ENCODE data around the gene OBSCN.

The OBSCN gene, protein sequence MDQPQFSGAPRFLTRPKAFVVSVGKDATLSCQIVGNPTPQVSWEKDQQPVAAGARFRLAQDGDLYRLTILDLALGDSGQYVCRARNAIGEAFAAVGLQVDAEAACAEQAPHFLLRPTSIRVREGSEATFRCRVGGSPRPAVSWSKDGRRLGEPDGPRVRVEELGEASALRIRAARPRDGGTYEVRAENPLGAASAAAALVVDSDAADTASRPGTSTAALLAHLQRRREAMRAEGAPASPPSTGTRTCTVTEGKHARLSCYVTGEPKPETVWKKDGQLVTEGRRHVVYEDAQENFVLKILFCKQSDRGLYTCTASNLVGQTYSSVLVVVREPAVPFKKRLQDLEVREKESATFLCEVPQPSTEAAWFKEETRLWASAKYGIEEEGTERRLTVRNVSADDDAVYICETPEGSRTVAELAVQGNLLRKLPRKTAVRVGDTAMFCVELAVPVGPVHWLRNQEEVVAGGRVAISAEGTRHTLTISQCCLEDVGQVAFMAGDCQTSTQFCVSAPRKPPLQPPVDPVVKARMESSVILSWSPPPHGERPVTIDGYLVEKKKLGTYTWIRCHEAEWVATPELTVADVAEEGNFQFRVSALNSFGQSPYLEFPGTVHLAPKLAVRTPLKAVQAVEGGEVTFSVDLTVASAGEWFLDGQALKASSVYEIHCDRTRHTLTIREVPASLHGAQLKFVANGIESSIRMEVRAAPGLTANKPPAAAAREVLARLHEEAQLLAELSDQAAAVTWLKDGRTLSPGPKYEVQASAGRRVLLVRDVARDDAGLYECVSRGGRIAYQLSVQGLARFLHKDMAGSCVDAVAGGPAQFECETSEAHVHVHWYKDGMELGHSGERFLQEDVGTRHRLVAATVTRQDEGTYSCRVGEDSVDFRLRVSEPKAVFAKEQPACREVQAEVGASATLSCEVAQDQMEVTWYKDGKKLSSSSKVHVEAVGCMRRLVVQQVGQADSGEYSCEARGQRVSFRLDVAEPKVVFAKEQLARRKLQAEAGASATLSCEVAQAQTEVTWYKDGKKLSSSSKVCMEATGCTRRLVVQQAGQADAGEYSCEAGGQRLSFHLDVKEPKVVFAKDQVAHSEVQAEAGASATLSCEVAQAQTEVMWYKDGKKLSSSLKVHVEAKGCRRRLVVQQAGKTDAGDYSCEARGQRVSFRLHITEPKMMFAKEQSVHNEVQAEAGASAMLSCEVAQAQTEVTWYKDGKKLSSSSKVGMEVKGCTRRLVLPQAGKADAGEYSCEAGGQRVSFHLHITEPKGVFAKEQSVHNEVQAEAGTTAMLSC (N-terminal part only)

DNA sequence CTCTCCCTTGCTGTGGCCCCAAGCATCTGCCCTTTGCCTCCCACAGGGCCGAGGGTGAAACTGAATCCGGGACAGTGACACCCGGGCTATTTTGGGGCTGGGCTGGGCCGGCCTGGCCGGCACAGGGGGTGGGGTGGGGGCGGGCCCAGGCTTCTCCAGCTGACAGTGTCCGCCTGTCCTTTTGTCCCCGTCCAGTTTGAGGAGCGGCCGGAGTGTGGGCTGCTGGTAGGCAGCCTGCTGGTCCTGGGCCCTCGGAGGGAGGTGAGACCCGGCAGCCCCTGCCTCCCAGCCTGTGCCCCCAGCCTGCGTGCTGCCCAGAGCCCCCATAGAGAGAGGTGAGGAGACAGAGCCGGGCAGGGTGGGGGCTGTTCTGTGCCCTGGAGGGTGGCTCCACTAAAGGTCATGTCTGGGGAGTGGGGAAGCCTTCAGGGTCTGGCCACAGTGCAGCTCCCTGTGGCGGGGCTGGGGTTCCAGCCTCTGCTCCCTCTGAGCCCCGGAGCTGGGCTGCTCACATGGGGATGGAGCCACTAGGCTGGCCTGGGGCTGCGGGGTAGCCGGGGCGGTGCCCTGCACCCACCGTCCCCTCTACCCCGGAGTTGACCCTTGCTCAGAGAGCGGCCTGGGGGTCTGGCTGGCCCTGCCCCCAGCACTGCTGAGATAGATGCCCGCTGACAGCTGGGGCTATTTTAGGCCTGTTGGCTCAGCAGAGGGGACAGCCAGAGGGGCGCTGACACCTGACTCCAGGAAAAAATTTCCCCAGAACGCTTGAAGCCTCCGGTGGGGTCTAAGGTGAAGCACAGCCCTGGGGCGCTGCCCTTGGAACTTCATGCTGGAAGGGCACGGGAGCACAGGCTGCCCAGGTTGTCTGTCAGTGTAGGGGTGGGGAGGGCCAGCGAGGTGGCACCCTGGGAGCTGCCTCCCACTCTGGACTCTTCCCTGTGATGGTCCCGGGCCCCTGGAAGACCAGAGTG lies at the start of gene OBSCN:
TSS of gene OBSCN (plus strand) at position 194 of the 971 bp plus-strand sequence. CDS start 3,740 bp downstream, outside the sequence.
- no peak for DNase-seq (ENCODE audit: low read depth)

DNA sequence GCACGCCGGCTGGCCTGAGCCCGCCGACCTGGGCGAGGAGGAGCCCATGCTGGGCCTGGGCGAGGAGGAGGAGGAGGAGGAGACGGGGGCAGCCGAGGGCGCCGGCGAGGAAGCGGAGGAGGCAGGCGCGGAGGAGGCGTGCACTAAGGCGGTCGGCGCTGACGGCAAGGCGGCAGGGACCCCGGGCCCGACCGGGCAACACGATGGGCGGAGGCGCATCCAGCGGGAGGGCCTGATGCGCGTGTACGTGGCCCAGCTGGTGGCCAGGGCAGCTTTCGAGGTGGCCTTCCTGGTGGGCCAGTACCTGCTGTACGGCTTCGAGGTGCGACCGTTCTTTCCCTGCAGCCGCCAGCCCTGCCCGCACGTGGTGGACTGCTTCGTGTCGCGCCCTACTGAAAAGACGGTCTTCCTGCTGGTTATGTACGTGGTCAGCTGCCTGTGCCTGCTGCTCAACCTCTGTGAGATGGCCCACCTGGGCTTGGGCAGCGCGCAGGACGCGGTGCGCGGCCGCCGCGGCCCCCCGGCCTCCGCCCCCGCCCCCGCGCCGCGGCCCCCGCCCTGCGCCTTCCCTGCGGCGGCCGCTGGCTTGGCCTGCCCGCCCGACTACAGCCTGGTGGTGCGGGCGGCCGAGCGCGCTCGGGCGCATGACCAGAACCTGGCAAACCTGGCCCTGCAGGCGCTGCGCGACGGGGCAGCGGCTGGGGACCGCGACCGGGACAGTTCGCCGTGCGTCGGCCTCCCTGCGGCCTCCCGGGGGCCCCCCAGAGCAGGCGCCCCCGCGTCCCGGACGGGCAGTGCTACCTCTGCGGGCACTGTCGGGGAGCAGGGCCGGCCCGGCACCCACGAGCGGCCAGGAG lies 49.5 kb upstream of the OBSCN start:
- no peak for DNase-seq (ENCODE audit: low read depth)

DNA sequence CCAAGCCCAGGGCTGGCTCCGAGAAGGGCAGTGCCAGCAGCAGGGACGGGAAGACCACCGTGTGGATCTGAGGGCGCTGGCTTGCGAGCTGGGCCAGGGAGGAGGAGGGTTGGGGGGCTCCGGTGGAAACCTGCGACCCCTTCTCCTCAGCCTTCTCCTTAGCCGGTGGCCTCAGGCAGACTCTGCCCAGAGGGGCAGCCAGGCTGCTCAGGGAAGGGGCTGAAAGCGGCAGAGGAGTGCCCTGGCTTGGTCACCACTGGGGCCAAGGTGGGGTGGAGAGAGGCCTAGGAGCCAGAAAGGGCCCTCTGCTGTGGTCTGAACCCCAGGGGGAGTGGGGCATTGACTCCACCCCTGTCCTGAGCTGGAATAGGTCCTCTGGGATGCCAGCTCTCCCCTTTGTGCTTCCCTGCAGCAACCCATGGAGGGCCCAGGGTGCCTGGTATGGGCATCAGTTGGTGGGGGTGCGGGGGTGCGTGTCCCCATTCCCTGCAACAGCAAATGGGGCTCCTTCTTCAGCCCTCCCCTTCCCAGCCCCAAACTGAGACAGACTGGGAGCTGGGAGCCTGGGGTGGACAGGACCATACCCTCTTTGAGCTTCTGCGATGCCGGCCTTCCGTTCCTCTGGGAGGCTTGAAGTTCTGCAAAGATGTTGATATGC lies 48.7 kb upstream of the OBSCN start:
- DNase-seq (ENCODE audit: low read depth), result no peak

DNA sequence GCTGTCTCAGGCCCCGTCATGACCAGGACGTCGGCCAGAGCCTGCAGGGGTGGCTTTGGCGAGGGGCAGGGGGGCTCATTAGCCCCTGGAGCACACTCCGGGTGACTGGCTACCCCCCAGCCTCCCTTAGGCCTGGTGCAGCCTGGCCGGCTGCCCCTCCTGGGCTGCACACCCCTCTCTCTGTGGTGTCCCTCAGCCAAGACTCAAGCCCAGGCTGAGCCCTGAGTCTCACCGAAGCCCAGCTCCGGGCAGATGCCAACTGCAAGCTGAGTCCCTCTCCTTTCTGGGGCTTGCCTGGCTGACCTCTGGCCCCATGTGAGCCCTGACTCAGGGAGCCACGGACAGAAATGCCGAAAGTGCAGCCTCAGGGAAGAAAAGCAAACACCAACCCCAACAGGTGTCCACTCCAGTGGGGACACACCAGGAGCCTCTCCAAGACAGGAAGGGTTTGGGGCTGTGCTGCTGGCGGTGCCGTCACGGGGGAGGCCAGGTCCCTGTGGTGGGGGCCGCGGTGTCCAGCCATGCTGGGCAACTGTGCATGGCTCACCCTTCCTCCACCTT lies 47.6 kb upstream of the OBSCN start:
- DNase-seq (ENCODE audit: low read depth), result no peak

DNA sequence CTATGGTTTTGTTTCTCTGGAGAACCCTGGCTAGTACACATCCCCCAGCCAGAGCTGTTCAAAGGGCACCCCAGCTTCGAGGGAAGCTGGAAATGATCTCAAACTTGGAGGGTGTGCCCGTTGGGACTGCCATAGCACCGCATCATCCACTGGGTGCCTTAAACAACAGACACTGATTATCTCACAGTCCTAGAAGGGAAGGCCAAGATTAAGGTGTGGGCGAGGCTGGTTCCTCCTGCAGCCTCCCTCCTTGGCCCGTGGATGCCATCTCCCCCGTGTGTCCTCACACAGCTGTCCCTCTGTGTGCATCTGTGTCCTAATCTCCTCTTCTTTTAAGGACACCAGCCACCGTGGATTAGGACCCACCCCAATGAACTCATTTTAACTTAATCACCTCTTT lies 46.5 kb upstream of the OBSCN start:
- no peak for DNase-seq (ENCODE audit: low read depth)

DNA sequence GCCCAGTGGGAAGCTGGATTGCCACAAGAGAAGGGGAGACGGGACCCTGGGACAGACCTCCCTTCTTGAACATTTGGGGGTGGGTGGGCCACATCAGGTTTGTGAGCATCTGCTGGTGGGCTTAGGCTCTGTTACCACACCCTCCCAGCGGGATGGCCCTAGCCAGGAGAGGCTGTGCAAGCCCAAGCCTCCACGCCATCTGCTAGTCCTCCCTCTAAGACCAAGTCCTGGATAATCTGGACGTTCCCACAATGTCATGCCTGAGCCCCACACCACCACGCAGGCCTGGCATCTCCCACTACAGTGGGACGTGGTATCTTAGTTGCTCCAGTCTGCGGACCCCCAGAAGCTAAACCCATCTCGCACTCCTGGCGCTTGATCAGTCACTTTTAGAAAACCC lies 46.0 kb upstream of the OBSCN start:
- DNase-seq (ENCODE audit: low read depth), result no peak

DNA sequence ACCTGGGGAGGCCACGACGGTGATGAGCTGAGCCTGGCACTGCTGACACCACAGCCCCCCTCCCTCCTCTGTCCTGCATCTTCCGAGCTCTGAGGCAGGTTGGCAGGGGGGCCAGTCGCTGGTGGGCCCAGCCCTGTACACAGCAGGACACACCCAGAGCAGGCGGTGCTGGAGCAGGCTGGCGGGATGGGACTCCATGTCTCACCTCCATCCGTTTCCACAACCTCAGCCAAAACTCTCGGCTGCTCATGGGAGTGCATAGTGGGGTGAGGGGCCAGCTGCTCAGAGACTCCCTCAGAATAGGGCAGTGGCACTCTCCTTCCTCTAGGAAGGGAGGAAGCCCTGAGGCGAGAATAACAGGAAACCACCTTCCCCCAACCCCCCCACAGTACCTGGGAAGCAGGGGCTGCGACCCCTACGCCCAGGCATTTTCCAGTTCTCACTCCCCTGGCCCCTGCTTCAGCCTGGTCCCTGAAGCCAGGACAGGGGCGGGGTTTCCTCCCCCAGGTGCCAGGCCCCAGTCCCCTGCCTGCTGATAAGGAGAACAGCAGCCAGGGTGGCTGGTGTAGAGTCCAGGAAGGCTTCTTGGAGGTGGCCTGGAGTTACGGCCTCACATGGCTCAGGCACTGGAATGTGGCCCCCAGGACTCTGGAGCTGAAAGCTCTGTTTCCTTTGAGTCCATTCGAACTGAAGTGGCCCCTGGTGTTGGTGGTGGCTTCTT lies 45.4 kb upstream of the OBSCN start:
- DNase-seq (ENCODE audit: low read depth), result no peak

DNA sequence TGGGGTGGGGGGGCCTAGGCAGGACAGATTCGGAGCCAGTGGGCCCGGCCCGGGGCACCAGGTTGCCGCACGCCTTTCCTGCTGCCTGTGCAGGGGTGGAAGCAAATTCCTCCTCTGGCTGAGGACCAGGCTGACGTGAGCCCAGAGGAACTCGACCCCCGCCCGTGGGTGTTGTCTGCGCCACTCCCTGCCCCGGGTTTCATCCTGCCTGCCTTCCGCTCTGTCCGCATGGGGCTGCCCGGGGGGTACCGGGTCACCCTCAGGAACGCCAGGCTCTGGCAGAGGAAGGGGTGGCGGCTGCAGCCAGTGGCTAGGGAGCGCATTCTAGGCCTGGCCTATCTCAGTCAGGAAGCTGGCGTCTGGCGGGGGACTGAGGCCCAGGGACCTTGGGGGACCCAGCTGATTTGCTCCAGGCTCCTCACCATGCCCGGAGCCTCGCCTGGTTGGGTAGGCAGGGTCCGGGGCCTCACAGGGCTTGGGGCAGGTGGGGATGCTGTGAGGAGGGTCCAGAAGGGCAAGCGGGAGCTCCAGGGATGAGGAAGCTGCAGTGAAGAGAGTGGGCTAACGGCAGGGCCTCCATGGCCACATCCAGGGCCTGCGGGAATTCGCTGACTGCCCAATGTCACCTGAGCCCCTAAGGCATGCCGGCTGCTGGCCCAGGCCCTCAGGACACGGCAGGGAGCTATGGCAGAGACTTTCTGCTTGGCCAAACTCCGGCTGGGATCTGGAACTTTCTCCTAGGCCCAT lies 44.7 kb upstream of the OBSCN start:
- no peak for DNase-seq (ENCODE audit: low read depth)

DNA sequence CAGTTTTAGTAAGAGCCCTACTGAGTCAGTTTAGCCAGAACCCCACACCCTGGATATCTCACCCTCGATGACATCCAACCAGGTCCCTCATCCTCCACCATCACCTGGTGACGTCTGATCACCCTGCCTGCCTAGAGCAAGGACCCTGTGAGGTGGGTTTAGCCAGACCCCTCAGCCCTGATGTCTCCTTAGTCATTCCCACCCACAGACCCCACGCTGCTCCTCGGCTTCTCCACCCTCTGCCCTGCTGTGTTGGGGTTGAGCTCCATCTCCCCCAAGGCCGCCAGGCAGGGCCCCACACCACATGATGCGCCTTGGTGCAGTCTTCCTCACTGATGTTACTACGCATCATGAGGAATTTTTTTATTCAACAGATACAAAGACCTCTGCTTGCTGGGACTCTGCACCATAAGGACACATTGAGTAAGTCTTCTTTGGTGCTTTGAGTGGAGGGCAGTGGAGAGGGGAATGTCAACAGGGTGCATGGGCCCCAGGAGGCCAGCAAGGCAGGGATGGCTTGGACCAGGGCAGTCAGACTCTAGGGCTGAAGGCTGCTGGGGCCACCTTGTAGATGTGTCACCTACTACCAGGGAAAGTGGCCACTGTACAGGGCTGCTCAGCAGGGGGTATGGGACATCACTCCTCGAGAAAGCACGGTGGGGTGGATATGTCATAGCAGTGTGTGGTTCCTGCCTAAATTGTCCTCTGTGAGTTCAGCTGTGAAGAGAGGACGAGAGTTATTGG lies 43.9 kb upstream of the OBSCN start:
- no peak for DNase-seq (ENCODE audit: low read depth)

DNA sequence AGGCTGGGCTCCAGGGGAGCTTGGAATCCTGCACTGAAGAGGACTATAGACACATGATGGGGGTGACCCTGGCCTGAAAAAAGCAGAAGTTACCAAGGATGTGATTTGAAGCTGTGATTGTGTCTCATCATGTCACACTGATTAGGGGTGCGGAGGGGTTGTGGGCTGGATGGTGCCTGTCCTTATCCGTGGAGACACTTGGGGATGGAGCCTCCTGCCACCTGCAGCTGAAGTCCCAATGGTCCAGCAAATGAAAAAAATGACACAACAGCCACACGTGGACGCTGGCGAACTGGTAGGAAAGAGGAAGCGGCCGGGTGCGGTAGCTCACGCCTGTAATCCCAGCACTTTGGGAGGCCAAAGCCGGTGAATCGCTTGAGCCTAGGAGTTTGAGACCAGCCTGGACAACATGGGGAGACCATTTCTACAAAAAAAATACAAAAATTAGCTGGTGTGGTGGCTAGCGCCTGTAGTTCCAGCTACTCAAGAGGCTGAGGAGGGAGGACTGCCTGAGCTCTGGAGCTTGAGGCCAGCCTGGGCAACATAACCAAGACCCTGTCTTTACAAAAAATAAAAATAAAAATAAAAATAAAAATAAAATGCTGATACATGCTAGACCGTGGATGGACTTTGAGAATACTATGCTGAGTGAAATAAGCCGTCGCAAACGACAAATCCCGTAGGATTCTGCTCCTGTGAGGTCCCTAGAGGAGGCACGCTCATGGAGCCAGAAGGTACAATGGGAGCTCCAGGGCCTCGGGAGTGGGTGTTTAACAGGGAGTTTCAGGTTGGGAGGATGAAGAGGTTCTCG lies 43.1 kb upstream of the OBSCN start:
- DNase-seq (ENCODE audit: low read depth), result no peak

DNA sequence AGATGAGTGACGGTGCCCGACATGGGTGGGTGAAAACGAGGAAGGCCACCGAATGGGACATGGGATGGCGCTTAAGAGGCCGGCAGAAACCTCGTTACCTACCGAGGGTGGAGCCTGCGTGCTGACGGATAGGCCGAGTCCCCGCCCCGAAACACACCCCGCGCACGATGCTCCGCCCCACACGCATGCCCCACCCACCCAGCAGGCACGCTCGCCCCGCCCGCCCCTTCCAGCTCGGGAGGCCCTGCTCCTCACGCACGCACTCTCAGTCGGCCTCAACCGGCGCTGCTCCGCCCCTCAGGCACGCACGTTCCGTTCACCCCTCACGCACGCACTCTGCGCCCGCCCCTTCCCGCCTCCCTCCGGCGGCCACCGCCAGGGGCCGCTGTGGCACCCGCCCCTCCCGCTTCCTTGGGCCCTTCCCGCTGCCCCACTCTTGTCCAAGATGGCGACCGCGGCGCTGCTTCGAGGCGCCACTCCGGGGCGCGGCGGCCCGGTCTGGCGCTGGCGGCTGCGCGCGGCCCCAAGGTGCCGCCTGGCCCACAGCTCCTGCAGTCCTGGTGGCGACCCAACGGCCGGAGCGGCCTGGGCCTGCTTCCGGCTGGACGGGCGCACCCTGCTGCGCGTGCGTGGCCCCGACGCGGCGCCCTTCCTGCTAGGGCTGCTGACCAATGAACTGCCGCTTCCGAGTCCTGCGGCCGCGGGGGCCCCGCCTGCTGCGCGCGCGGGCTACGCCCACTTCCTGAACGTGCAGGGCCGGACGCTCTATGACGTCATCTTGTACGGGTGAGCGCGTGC lies 42.3 kb upstream of the OBSCN start, which contains the start of gene IBA57:
TSS of gene IBA57 (plus strand) at position 433 of the 798 bp plus-strand sequence. CDS start at position 446, 13 bp downstream.
- peak; percentile 100 for DNase-seq (ENCODE audit: low read depth)

DNA sequence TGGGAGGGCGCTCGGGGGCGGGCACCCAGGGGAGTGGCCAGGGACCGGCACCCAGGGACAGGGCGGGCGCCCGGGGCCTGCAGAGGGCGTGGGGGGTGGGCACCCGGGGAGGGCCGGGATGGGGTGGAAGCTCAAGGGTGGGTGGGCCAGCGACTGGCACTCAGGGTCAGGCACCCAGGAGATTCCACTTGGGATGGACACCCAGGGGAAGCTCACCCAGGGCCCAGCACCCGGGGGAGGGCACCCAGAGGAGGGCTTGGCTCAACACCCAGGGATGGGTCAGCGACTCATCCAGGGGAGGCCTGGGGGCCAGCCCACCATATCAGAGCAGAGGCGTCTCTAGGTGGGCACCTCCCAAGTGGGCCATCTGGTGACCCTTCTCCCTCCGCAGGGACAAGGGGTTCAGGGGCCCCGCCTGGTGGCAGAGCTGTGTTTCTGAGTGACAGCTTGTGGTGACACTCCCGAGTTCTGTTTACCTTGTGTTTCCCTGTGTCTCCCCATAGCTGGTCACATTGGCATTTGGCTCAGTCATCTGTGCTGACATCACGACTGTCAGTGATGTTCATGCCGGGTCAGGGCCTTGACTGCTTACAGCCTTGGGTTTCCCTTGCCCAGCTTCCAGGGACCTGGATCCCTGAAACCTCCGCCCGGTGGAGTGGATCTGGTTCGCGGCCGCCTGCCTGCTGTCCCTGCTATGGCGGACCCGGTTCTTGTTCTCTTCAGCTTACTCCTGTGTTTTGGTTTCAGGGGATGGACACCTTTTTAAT lies 41.5 kb upstream of the OBSCN start:
- peak; percentile 33 for DNase-seq (ENCODE audit: low read depth)

DNA sequence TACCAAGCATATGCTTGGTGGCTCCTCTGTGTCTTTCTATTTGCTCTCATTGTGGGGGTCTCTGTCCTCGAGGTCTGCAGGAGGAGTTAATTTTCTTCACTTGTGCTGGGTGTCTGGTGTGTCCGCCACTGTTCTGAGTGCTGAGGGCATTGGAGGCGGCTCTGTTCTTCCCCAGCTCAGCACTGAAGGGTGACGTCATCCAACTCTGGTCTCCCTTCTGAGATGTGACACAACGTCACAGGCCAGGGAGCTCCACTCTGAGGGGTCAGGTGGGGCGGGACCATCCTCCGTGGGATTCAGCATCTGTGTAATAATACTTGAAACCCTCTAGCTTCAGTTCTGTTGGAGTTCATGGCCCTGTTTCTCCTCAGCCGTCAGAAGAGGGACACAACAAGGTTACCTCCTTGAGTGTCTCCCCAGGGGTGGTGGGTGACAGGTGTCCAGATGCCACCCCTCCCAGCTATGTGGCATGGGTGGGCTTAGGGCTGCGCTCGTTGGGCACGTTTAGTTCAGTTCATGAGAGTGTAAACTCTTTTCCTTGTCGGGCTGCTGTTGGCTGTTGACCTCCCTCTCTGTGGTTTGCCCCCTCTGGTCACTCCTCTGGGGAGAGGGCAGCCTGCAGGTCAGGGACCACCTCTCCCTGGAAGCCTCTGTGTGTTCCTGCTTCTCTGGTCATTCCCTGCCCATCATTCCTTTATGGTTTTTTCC lies 39.1 kb upstream of the OBSCN start:
- no peak for DNase-seq (ENCODE audit: low read depth)

DNA sequence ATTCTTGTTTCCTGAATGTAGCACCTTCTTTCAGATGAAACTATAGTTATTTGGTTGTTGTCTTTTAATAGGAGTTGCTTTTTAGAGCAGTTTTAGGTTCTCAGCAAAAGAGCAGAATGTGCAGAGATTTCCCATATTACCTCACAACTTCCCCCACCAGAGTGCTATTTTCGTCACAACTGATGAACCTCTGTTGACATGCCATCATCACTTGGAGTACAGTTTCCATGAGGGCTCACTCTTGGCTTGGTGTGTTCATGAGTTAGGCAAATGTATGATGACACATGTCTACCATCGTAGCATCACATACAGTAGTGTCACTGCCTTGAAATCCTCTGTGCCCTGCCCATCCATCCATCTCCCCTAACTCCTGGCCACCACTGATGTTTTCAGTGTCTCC lies 38.5 kb upstream of the OBSCN start:
- DNase-seq (ENCODE audit: low read depth), result no peak

Measured in stimulated activated CD4-positive, alpha-beta T cell treated with anti-CD3 and anti-CD28 coated beads, Interleukin-2, amount 100 ng/mL, for 4 hours (primary cell).